OCI-LY1 (cell line): Measurements from ENCODE around the gene MAP4K4.
"Not testable (repeated sequence)": the region's sequence is repeated elsewhere in the genome, so short reads cannot be mapped to it uniquely, and the experiment has no call there.

ENCODE experiments used
- H2AFZ ChIP-seq: fragments of 200-600 bp; sonication (generic), shearing (Covaris generic); 2 replicates; pipeline ENCODE4 v1.6.0; 2014; ENCODE audit warnings: antibody characterized with exemption, mild to moderate bottlenecking, low read length
- H3F3A ChIP-seq: fragments of 200-600 bp; sonication (generic), shearing (Covaris generic); 2 replicates; pipeline ENCODE4 v1.6.0; 2014; ENCODE audit warnings: mild to moderate bottlenecking, antibody characterized with exemption, low read length, moderate library complexity; ENCODE audit not compliant: insufficient read depth
- H3K27ac ChIP-seq: fragments of 200-600 bp; sonication (generic); 2 replicates; pipeline ENCODE4 v1.5.1; 2014; ENCODE audit warnings: low read length, mixed run types, mild to moderate bottlenecking, low read depth; ENCODE audit not compliant: poor library complexity, severe bottlenecking
- H3K27me3 ChIP-seq: fragments of 200-600 bp; sonication (generic); 2 replicates; pipeline ENCODE4 v1.6.0; 2014; ENCODE audit warnings: antibody characterized with exemption, mild to moderate bottlenecking, low read length, moderate library complexity; ENCODE audit not compliant: insufficient read depth
- H3K36me3 ChIP-seq: fragments of 200-600 bp; sonication (generic); 2 replicates; pipeline ENCODE4 v1.6.1; 2014; ENCODE audit warnings: mild to moderate bottlenecking, antibody characterized with exemption, low read length, moderate library complexity, mixed read lengths; ENCODE audit not compliant: insufficient read depth
- H3K4me1 ChIP-seq: fragments of 200-600 bp; sonication (generic); 2 replicates; pipeline ENCODE4 v1.5.1; 2014; ENCODE audit warnings: mild to moderate bottlenecking, low read length, moderate library complexity; ENCODE audit not compliant: insufficient read depth, severe bottlenecking
- H3K4me2 ChIP-seq: fragments of 200-600 bp; sonication (generic), shearing (Covaris generic); 2 replicates; pipeline ENCODE4 v1.6.1; 2014; ENCODE audit warnings: low read length
- H3K4me3 ChIP-seq: fragments of 200-600 bp; sonication (generic); 2 replicates; pipeline ENCODE4 v1.5.1; 2014; ENCODE audit warnings: low read length, low read depth, mild to moderate bottlenecking, mixed read lengths; ENCODE audit not compliant: poor library complexity, severe bottlenecking
- H3K79me2 ChIP-seq: fragments of 200-600 bp; shearing (Covaris generic); 2 replicates; pipeline ENCODE4 v1.6.1; 2016; ENCODE audit warnings: mixed run types, low read length, mixed read lengths; ENCODE audit not compliant: insufficient read depth
- H3K9ac ChIP-seq: fragments of 200-600 bp; sonication (generic), shearing (Covaris generic); 2 replicates; pipeline ENCODE4 v1.6.1; 2014; ENCODE audit warnings: mild to moderate bottlenecking, low read length, mixed read lengths
- H3K9me2 ChIP-seq: fragments of 200-600 bp; sonication (generic), shearing (Covaris generic); 2 replicates; pipeline ENCODE4 v1.6.1; 2014; ENCODE audit warnings: low read depth, mild to moderate bottlenecking, low read length, mixed read lengths
- H3K9me3 ChIP-seq: fragments of 200-600 bp; shearing (Covaris generic); 2 replicates; pipeline ENCODE4 v1.6.1; 2014; ENCODE audit warnings: low read length, mixed read lengths
- H4K20me1 ChIP-seq: fragments of 200-600 bp; sonication (generic), shearing (Covaris generic); 2 replicates; pipeline ENCODE4 v1.6.0; 2016; ENCODE audit warnings: mild to moderate bottlenecking, low read length; ENCODE audit not compliant: insufficient read depth
- CTCF ChIP-seq: fragments of 200-600 bp; sonication (generic), shearing (Covaris generic); IDR thresholded peaks from 2 replicates; pipeline ENCODE4 v1.5.1; 2017; ENCODE audit warnings: mild to moderate bottlenecking, antibody characterized with exemption, low read length, moderate library complexity, mixed read lengths
- EZH2 ChIP-seq: fragments of 200-600 bp; sonication (generic), shearing (Covaris generic); IDR thresholded peaks from 2 replicates; pipeline ENCODE4 v1.8.0; 2017; ENCODE audit warnings: borderline replicate concordance, mixed run types, mild to moderate bottlenecking, antibody characterized with exemption, low read length, moderate library complexity, mixed read lengths

Gene MAP4K4

GRCh38 chr2:101766871-101767739, 69.6 kb downstream of the MAP4K4 start:
- H4K20me1 ChIP-seq: no peaks in the 10 kb centered on the region
- H3K4me1 ChIP-seq: peaks cover 79% of the 10 kb centered on the region
- no peaks in the 10 kb centered on the region for H3K9me3 ChIP-seq
- H3K79me2 ChIP-seq: peaks cover 81% of the 10 kb centered on the region
- H3K27ac ChIP-seq: peak overlapping the region; percentile 61
- no peaks in the 10 kb centered on the region for H3F3A ChIP-seq
- no peak overlapping the region for H2AFZ ChIP-seq
- H3K36me3 ChIP-seq: no peaks in the 10 kb centered on the region
- H3K4me2 ChIP-seq: peak overlapping the region; percentile 14; the same call in 1 of the 2 replicates
- no peak for TF ChIP-seq CTCF
- no peaks in the 10 kb centered on the region for H3K9me2 ChIP-seq
- H3K27me3 ChIP-seq: no peaks in the 10 kb centered on the region
- no peak overlapping the region for H3K4me3 ChIP-seq
- H3K9ac ChIP-seq: no peak overlapping the region

GRCh38 chr2:101768556-101769220, 71.2 kb downstream of the MAP4K4 start:
- H3K79me2 ChIP-seq: peaks cover 81% of the 10 kb centered on the region
- H3K4me1 ChIP-seq: peaks cover 76% of the 10 kb centered on the region
- peak overlapping the region; percentile 22; the same call in 1 of the 2 replicates for H3K4me2 ChIP-seq

GRCh38 chr2:101769726-101770125, 72.2 kb downstream of the MAP4K4 start:
- H2AFZ ChIP-seq, H3K9me2 ChIP-seq, H3K27ac ChIP-seq, H3K4me3 ChIP-seq, H3K27me3 ChIP-seq, H3K36me3 ChIP-seq, H3K4me2 ChIP-seq, H3K9me3 ChIP-seq, H3K9ac ChIP-seq, H3F3A ChIP-seq, H4K20me1 ChIP-seq: not testable (repeated sequence)
- H3K79me2 ChIP-seq: peaks cover 81% of the 10 kb centered on the region
- H3K4me1 ChIP-seq: peaks cover 76% of the 10 kb centered on the region

More at GRCh38 chr2:101768556-101769220, 71.2 kb downstream of the MAP4K4 start:
- Histone ChIP-seq H3K9ac (no peak overlapping the region), H4K20me1 (no peaks in the 10 kb centered on the region), H2AFZ (no peak overlapping the region), H3K27me3 (no peaks in the 10 kb centered on the region), H3K4me3 (no peak overlapping the region), H3K27ac (no peak overlapping the region), H3F3A (no peaks in the 10 kb centered on the region), H3K36me3 (no peaks in the 10 kb centered on the region), H3K9me3 (no peaks in the 10 kb centered on the region), H3K9me2 (no peaks in the 10 kb centered on the region)
- TF ChIP-seq CTCF: no peak
- TF ChIP-seq EZH2: no peak
